IMR-90 (cell line): Measurements from ENCODE around the gene SH3RF3. TPM values are rescaled to one million over a fixed set of nuclear protein-coding genes. Genes with fewer than 3 reads are reported as not detected.

Experiments
- ATAC-seq: fragments of 200-7000 bp; cut with Tn5 transposase; 2 replicates; pipeline ENCODE4 v1.9.1; 2020; ENCODE audit warnings: low read depth, mild to moderate bottlenecking, moderate library complexity
- BruUV-seq: library from RNA; stranded (reverse); fragments of 400-500 nt; replicated peaks from 2 replicates; lab custom pipeline; 2021; lab: Mats Ljungman, UMichigan
- CTCF ChIA-PET: fragments of 300-600 bp; formaldehyde crosslinking; extraction: SDS; loops from one replicate; lab custom pipeline; 2021; ENCODE audit warnings: antibody characterized with exemption; lab: Yijun Ruan, JAX
- POLR2A ChIA-PET: fragments of 300-600 bp; sonication (Branson Sonifier 250); formaldehyde crosslinking; loops from one replicate; lab custom pipeline; 2022; ENCODE audit warnings: antibody characterized with exemption; ENCODE audit not compliant: unreplicated experiment; lab: Charles Lee
- DNase-seq: peaks from one replicate; pipeline ENCODE4 v3.0.0; 2013
- H2AFZ ChIP-seq: replicated peaks from 2 replicates; pipeline ENCODE3; 2013; ENCODE audit warnings: low read length, mild to moderate bottlenecking; ENCODE audit not compliant: poor library complexity
- H2AK5ac ChIP-seq: 2 replicates; pipeline ENCODE4 v1.6.1; 2013; ENCODE audit warnings: low read depth, low read length, inconsistent platforms
- H2AK9ac ChIP-seq: replicated peaks from 2 replicates; pipeline ENCODE3; 2013; ENCODE audit warnings: mild to moderate bottlenecking, low read depth, low read length, moderate library complexity; ENCODE audit not compliant: poor library complexity
- H2BK120ac ChIP-seq: 2 replicates; pipeline ENCODE4 v1.6.1; 2013; ENCODE audit warnings: low read depth, low read length, inconsistent platforms
- H2BK15ac ChIP-seq: 3 replicates; pipeline ENCODE4 v1.6.1; 2013; ENCODE audit warnings: low read depth, low read length, inconsistent platforms
- H2BK20ac ChIP-seq: 2 replicates; pipeline ENCODE4 v1.6.1; 2013; ENCODE audit warnings: low read depth, mild to moderate bottlenecking, inconsistent platforms, low read length, moderate library complexity
- H2BK5ac ChIP-seq: 2 replicates; pipeline ENCODE4 v1.6.1; 2013; ENCODE audit warnings: mild to moderate bottlenecking, low read depth, low read length, inconsistent platforms; ENCODE audit not compliant: poor library complexity, severe bottlenecking
- H3K14ac ChIP-seq: replicated peaks from 2 replicates; pipeline ENCODE4 v1.6.1; 2013; ENCODE audit warnings: low read depth, low read length, inconsistent platforms
- H3K18ac ChIP-seq: 2 replicates; pipeline ENCODE4 v1.6.1; 2013; ENCODE audit warnings: low read depth, low read length, control low read depth
- H3K23ac ChIP-seq: 2 replicates; pipeline ENCODE4 v1.6.1; 2013; ENCODE audit warnings: low read depth, low read length, inconsistent platforms
- H3K27ac ChIP-seq: 2 replicates; pipeline ENCODE4 v1.5.1; 2013; ENCODE audit warnings: mild to moderate bottlenecking, control low read depth, low read length; ENCODE audit not compliant: insufficient read depth
- H3K27me3 ChIP-seq: 2 replicates; pipeline ENCODE4 v1.6.1; 2013; ENCODE audit warnings: low read length; ENCODE audit not compliant: control insufficient read depth, insufficient read depth
- H3K36me3 ChIP-seq: 2 replicates; pipeline ENCODE4 v1.6.1; 2013; ENCODE audit warnings: low read length, mixed read lengths; ENCODE audit not compliant: control insufficient read depth, insufficient read depth
- H3K4ac ChIP-seq: 2 replicates; pipeline ENCODE4 v1.6.1; 2013; ENCODE audit warnings: low read depth, low read length, inconsistent platforms
- H3K4me1 ChIP-seq: 2 replicates; pipeline ENCODE4 v1.6.1; 2013; ENCODE audit warnings: low read length, mixed read lengths; ENCODE audit not compliant: control insufficient read depth, insufficient read depth
- H3K4me2 ChIP-seq: 2 replicates; pipeline ENCODE4 v1.6.1; 2013; ENCODE audit warnings: low read depth, mild to moderate bottlenecking, control low read depth, low read length, moderate library complexity
- H3K4me3 ChIP-seq: 2 replicates; pipeline ENCODE4 v1.5.1; 2013; ENCODE audit warnings: low read depth, mild to moderate bottlenecking, control low read depth, low read length, moderate library complexity; ENCODE audit not compliant: insufficient read depth
- H3K56ac ChIP-seq: 2 replicates; pipeline ENCODE4 v1.6.1; 2013; ENCODE audit warnings: low read length, inconsistent platforms; ENCODE audit not compliant: insufficient read depth; ENCODE audit errors: extremely low read depth
- H3K79me1 ChIP-seq, 2 experiments: 2 replicates each; pipeline ENCODE4 v1.6.1; 2013; ENCODE audit warnings: low read length in 2 of 2, inconsistent platforms in 1 of 2, low read depth in 1 of 2
- H3K9ac ChIP-seq: 2 replicates; pipeline ENCODE4 v1.6.1; 2013; ENCODE audit warnings: low read depth, low read length, control low read depth
- H3K9me1 ChIP-seq: 2 replicates; pipeline ENCODE4 v1.6.1; 2013; ENCODE audit warnings: low read length, inconsistent platforms; ENCODE audit not compliant: insufficient read depth
- H3K9me3 ChIP-seq: 2 replicates; pipeline ENCODE4 v1.6.1; 2013; ENCODE audit warnings: low read length; ENCODE audit not compliant: control insufficient read depth, insufficient read depth
- H4K20me1 ChIP-seq: 2 replicates; pipeline ENCODE4 v1.6.1; 2013; ENCODE audit warnings: low read length, inconsistent platforms; ENCODE audit not compliant: insufficient read depth
- H4K5ac ChIP-seq: 2 replicates; pipeline ENCODE4 v1.6.1; 2013; ENCODE audit warnings: mild to moderate bottlenecking, low read depth, low read length, control low read depth
- H4K8ac ChIP-seq, 2 experiments: 2 replicates each; pipeline ENCODE4 v1.6.1; 2013; ENCODE audit warnings: low read depth in 2 of 2, low read length in 2 of 2, control low read depth in 1 of 2, inconsistent platforms in 1 of 2
- H4K91ac ChIP-seq: 2 replicates; pipeline ENCODE4 v1.6.1; 2013; ENCODE audit warnings: low read depth, low read length, inconsistent platforms; ENCODE audit not compliant: insufficient read depth
- BHLHE40 ChIP-seq: fragments of 150-350 bp; IDR thresholded peaks from 2 replicates; pipeline ENCODE4 v1.6.1; 2016; ENCODE audit warnings: mild to moderate bottlenecking, low read depth, low read length
- CEBPB ChIP-seq: IDR thresholded peaks from 2 replicates; pipeline ENCODE4 v1.6.1; 2012; ENCODE audit warnings: low read depth, low read length, improper control_type of control experiment
- CHD1 ChIP-seq: IDR thresholded peaks from 2 replicates; pipeline ENCODE4 v1.6.1; 2012; ENCODE audit warnings: low read depth, low read length, improper control_type of control experiment
- MAFK ChIP-seq: IDR thresholded peaks from 2 replicates; pipeline ENCODE4 v1.6.1; 2012; ENCODE audit warnings: low read depth, low read length, improper control_type of control experiment
- MAZ ChIP-seq: IDR thresholded peaks from 2 replicates; pipeline ENCODE4 v1.6.1; 2012; ENCODE audit warnings: low read depth, mild to moderate bottlenecking, low read length, improper control_type of control experiment, moderate library complexity, borderline replicate concordance
- MXI1 ChIP-seq: IDR thresholded peaks from 2 replicates; pipeline ENCODE4 v1.6.1; 2012; ENCODE audit warnings: low read depth, mild to moderate bottlenecking, low read length, moderate library complexity, borderline replicate concordance
- NFE2L2 ChIP-seq: fragments of 150-350 bp; IDR thresholded peaks from 2 replicates; pipeline ENCODE4 v1.6.1; 2016; ENCODE audit warnings: low read depth, mild to moderate bottlenecking, low read length
- POLR2A ChIP-seq: IDR thresholded peaks from 2 replicates; pipeline ENCODE4 v1.6.1; 2012; ENCODE audit warnings: mild to moderate bottlenecking, low read depth, low read length
- RAD21 ChIP-seq: IDR thresholded peaks from 2 replicates; pipeline ENCODE4 v1.6.1; 2012; ENCODE audit warnings: low read length, improper control_type of control experiment
- RCOR1 ChIP-seq: IDR thresholded peaks from 2 replicates; pipeline ENCODE4 v1.6.1; 2012; ENCODE audit warnings: mild to moderate bottlenecking, low read length, improper control_type of control experiment; ENCODE audit not compliant: insufficient replicate concordance
- WGBS, 2 experiments: methylation state at CpG; one replicate each; pipeline versions ENCODE4 v1.1.5 to v1.1.7; 2013; ENCODE audit warnings: missing lambda C conversion rate in 2 of 2; ENCODE audit not compliant: insufficient read length in 1 of 2; ENCODE audit errors: extremely low coverage in 2 of 2; 5-methylcytosine and 5-hydroxymethylcytosine counted together
- dilution Hi-C: fragments of 300-500 bp; cut with HindIII; formaldehyde crosslinking; loops from one replicate; pipeline ENCODE4 v1.14.3; 2018; ENCODE audit warnings: low sequenced_read_pairs; ENCODE audit not compliant: unreplicated experiment
- in situ Hi-C: fragments of 300-500 bp; cut with MboI; formaldehyde crosslinking; loops from 3 replicates; pipeline ENCODE4 v1.14.3; 2019; ENCODE audit warnings: low sequenced_read_pairs, inconsistent platforms, mixed read lengths
- intact Hi-C: fragments of 100-400 bp; cut with micrococcal nuclease; formaldehyde crosslinking; loops from 2 replicates; pipeline ENCODE4 v1.10.0; 2022
- polyA plus RNA-seq, 3 experiments: library from polyadenylated mRNA; depleted of rRNA; stranded (reverse); fragments of >200 nt; gene quantifications; 2 replicates each; pipeline ENCODE4 v1.2.3, GENCODE V29; 2012; ENCODE audit warnings: low replicate concordance in 1 of 3
- total RNA-seq: library from RNA; depleted of rRNA; stranded (reverse); fragments of >200 nt; gene quantifications from 2 replicates; pipeline ENCODE4 v1.2.3, GENCODE V29; 2012
- TF ChIP-seq, protein P1 (sequence below): conservative IDR thresholded peaks from 2 replicates; pipeline ENCODE4 v1.5.1; 2012; ENCODE audit warnings: mild to moderate bottlenecking, low read depth, low read length, improper control_type of control experiment
- TF ChIP-seq, protein P2 (sequence below): fragments of 150-350 bp; IDR thresholded peaks from 2 replicates; pipeline ENCODE4 v1.6.1; 2016; ENCODE audit warnings: low read depth, mild to moderate bottlenecking, low read length, moderate library complexity, borderline replicate concordance
- TF ChIP-seq, protein P3 (sequence below): fragments of 150-350 bp; IDR thresholded peaks from 2 replicates; pipeline ENCODE4 v1.6.1; 2017; ENCODE audit warnings: mild to moderate bottlenecking, antibody characterized with exemption, low read length, low read depth

The SH3RF3 gene
- total and polyA plus RNA-seq, 2 of the 4 experiments (the other 2 are of a cell fraction) = 3.4 to 5.3 TPM

DNA sequence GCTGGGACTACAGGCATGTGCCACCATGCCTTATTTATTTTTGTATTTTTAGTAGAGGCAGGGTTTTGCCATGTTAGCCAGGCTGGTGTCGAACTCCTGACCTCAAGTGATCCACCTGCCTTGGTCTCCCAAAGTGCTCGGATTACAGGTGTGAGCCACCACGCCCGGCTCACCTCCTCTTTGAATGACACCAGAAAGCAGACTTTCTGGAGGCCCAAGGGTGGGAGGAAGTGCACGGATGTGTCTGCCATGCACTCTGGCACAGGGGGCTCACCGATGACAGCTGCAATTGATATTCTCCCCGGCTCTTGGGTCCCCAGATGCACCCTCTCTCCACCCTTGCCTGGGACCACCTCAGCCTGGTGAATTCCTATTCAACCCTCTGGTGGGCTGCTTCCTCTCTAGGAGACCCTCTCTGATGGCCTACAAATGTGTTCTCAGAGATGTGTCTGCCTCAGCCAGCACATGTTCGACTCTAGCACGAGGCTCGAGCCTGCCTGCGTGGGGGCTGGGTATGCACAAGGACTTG, 397.5 kb downstream of the SH3RF3 start:
- Histone ChIP-seq H4K8ac (no peak overlapping the region), H2AK5ac (no peak overlapping the region), H3K27me3 (peaks cover 32% of the 10 kb centered on the region), H2BK15ac (no peak overlapping the region), H3K79me1 (no peaks in the 10 kb centered on the region), H3K23ac (no peak overlapping the region), H2BK20ac (no peak overlapping the region), H3K56ac (no peak overlapping the region), H2BK120ac (no peak overlapping the region), H3K9ac (no peak overlapping the region), H3K36me3 (no peaks in the 10 kb centered on the region), H4K91ac (no peak overlapping the region), H3K9me3 (no peaks in the 10 kb centered on the region), H3K9me1 (0 out of 2 replicates have a peak, but pooled peaks cover 3% of the 10 kb centered on the region), H3K4me2 (no peak overlapping the region), H2AFZ (no peak overlapping the region), H3K14ac (no peak overlapping the region), H3K4me1 (no peaks in the 10 kb centered on the region; the same call in 1 of the 2 replicates), H3K4ac (no peak overlapping the region), H2AK9ac (no peak overlapping the region), H3K4me3 (no peak overlapping the region), H3K27ac (no peak overlapping the region), H3K18ac (no peak overlapping the region), H2BK5ac (no peak overlapping the region), H4K5ac (no peak overlapping the region), H4K20me1 (no peaks in the 10 kb centered on the region)
- intact Hi-C loops (no loop called here), dilution Hi-C loops (no loop called here), in situ Hi-C loops (no loop called here)
- 72% methylated on average over 5 of the region's 11 CpGs; no CpG with 5 or more reads in 1 of the 2 experiments for WGBS, 2 experiments
- DNase-seq (no peak), ATAC-seq (no peak)
- no peak for TF ChIP-seq RAD21
- TF ChIP-seq, protein P1, sequence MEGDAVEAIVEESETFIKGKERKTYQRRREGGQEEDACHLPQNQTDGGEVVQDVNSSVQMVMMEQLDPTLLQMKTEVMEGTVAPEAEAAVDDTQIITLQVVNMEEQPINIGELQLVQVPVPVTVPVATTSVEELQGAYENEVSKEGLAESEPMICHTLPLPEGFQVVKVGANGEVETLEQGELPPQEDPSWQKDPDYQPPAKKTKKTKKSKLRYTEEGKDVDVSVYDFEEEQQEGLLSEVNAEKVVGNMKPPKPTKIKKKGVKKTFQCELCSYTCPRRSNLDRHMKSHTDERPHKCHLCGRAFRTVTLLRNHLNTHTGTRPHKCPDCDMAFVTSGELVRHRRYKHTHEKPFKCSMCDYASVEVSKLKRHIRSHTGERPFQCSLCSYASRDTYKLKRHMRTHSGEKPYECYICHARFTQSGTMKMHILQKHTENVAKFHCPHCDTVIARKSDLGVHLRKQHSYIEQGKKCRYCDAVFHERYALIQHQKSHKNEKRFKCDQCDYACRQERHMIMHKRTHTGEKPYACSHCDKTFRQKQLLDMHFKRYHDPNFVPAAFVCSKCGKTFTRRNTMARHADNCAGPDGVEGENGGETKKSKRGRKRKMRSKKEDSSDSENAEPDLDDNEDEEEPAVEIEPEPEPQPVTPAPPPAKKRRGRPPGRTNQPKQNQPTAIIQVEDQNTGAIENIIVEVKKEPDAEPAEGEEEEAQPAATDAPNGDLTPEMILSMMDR = no peak
- no peak for TF ChIP-seq POLR2A
- no peak for TF ChIP-seq MAZ
- no peak for TF ChIP-seq RCOR1
- TF ChIP-seq, protein P2, sequence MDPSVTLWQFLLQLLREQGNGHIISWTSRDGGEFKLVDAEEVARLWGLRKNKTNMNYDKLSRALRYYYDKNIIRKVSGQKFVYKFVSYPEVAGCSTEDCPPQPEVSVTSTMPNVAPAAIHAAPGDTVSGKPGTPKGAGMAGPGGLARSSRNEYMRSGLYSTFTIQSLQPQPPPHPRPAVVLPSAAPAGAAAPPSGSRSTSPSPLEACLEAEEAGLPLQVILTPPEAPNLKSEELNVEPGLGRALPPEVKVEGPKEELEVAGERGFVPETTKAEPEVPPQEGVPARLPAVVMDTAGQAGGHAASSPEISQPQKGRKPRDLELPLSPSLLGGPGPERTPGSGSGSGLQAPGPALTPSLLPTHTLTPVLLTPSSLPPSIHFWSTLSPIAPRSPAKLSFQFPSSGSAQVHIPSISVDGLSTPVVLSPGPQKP = no peak
- TF ChIP-seq CHD1 = no peak
- TF ChIP-seq MXI1 = no peak
- no peak for TF ChIP-seq MAFK
- no peak for TF ChIP-seq CEBPB
- TF ChIP-seq BHLHE40 = no peak
- TF ChIP-seq NFE2L2 = no peak
- TF ChIP-seq, protein P3, sequence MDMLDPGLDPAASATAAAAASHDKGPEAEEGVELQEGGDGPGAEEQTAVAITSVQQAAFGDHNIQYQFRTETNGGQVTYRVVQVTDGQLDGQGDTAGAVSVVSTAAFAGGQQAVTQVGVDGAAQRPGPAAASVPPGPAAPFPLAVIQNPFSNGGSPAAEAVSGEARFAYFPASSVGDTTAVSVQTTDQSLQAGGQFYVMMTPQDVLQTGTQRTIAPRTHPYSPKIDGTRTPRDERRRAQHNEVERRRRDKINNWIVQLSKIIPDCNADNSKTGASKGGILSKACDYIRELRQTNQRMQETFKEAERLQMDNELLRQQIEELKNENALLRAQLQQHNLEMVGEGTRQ = no peak
- BruUV-seq = no TSS peak
- CTCF ChIA-PET = interaction anchor here (0.6 kb wide), 2 partner anchors 70 to 840 kb away, joined by 3 to 5 read pairs; no protein-coding TSS in a partner anchor
- POLR2A ChIA-PET = no interaction called here
